H1 (cell line): Measurements from ENCODE around the gene IL17REL. TPM values are rescaled to one million over a fixed set of nuclear protein-coding genes. Genes with fewer than 3 reads are reported as not detected.

Experiments
- CTCF ChIA-PET: fragments of 300-600 bp; sonication (Branson Sonifier 250); formaldehyde crosslinking; loops from one replicate; lab custom pipeline; 2021; ENCODE audit not compliant: partially characterized antibody; lab: Charles Lee
- POLR2A ChIA-PET: fragments of 300-600 bp; sonication (Branson Sonifier 250); formaldehyde crosslinking; loops from one replicate; lab custom pipeline; 2021; ENCODE audit warnings: inconsistent platforms; ENCODE audit not compliant: partially characterized antibody; lab: Charles Lee
- DNase-seq, 2 experiments: peaks; one replicate each; pipeline versions ENCODE4 v3.0.0 to v3.0.0-alpha.2; 2010 to 2022; ENCODE audit warnings: low spot score in 2 of 2, low read depth in 1 of 2, mixed read lengths in 1 of 2
- FAIRE-seq: peaks from 2 replicates; lab custom pipeline; 2011; peaks lifted over from hg19 to GRCh38; lab: Jason Lieb, UNC
- H2AFZ ChIP-seq: 2 replicates; pipeline ENCODE4 v1.8.1; 2012; ENCODE audit warnings: low read length, inconsistent platforms
- H2AK5ac ChIP-seq: 2 replicates; pipeline ENCODE4 v1.6.1; 2013; ENCODE audit warnings: low read depth, low read length
- H2BK120ac ChIP-seq: replicated peaks from 2 replicates; pipeline ENCODE3; 2013; ENCODE audit warnings: low read depth, low read length, inconsistent platforms
- H2BK12ac ChIP-seq: 2 replicates; pipeline ENCODE4 v1.6.1; 2013; ENCODE audit warnings: low read depth, low read length
- H2BK15ac ChIP-seq: 2 replicates; pipeline ENCODE4 v1.6.1; 2013; ENCODE audit warnings: low read length
- H2BK20ac ChIP-seq: 2 replicates; pipeline ENCODE4 v1.6.1; 2013; ENCODE audit warnings: low read length
- H2BK5ac ChIP-seq: 2 replicates; pipeline ENCODE4 v1.6.1; 2013; ENCODE audit warnings: low read depth, low read length
- H3K14ac ChIP-seq: 2 replicates; pipeline ENCODE4 v1.6.1; 2013; ENCODE audit warnings: inconsistent platforms; ENCODE audit not compliant: insufficient read length
- H3K18ac ChIP-seq: 2 replicates; pipeline ENCODE4 v1.6.1; 2013; ENCODE audit warnings: low read length; ENCODE audit errors: extremely low read depth
- H3K23ac ChIP-seq: 2 replicates; pipeline ENCODE4 v1.6.1; 2013; ENCODE audit warnings: inconsistent platforms; ENCODE audit not compliant: insufficient read length
- H3K23me2 ChIP-seq: 2 replicates; pipeline ENCODE4 v1.6.1; 2013; ENCODE audit warnings: low read depth, low read length
- H3K27ac ChIP-seq: 2 replicates; pipeline ENCODE4 v1.6.1; 2011; ENCODE audit warnings: low read depth, low read length, inconsistent platforms
- H3K27me3 ChIP-seq, 4 experiments: replicated peaks in 1 of 4; 1 replicate in 1 of 4; 2 replicates in 3 of 4; pipeline versions ENCODE4 v1.6.1 to v1.8.1; 2011 to 2013; ENCODE audit warnings: low read length in 3 of 4, mild to moderate bottlenecking in 3 of 4, inconsistent platforms in 2 of 4, mixed read lengths in 2 of 4, moderate library complexity in 1 of 4; ENCODE audit not compliant: control insufficient read depth in 3 of 4, insufficient read depth in 3 of 4; ENCODE audit errors: extremely low read depth in 1 of 4
- H3K36me3 ChIP-seq, 4 experiments: 2 replicates each; pipeline versions ENCODE4 v1.6.1 to v1.8.1; 2011 to 2013; ENCODE audit warnings: mild to moderate bottlenecking in 4 of 4, low read length in 3 of 4, moderate library complexity in 2 of 4, control low read depth in 1 of 4, inconsistent platforms in 1 of 4; ENCODE audit not compliant: insufficient read depth in 4 of 4, control insufficient read depth in 2 of 4
- H3K4ac ChIP-seq: replicated peaks from 2 replicates; pipeline ENCODE3; 2013; ENCODE audit warnings: low read length, low read depth, mixed read lengths, inconsistent platforms; ENCODE audit not compliant: insufficient read length
- H3K4me1 ChIP-seq, 4 experiments: replicated peaks in 1 of 4; 1 replicate in 1 of 4; 2 replicates in 3 of 4; pipeline versions ENCODE4 v1.6.1 to v1.8.1; 2011 to 2013; ENCODE audit warnings: low read length in 3 of 4, inconsistent platforms in 2 of 4, mixed read lengths in 1 of 4; ENCODE audit not compliant: insufficient read depth in 4 of 4, control insufficient read depth in 3 of 4
- H3K4me2 ChIP-seq, 2 experiments: 2 replicates each; pipeline versions ENCODE4 v1.6.1 to v1.8.1; 2011 to 2013; ENCODE audit warnings: low read depth in 2 of 2, low read length in 2 of 2, control low read depth in 1 of 2, inconsistent platforms in 1 of 2, mild to moderate bottlenecking in 1 of 2; ENCODE audit not compliant: insufficient read depth in 1 of 2
- H3K4me3 ChIP-seq, 4 experiments: fragments of 200-600, 300-600 bp in 1 of 4; sonication (generic), shearing (Covaris generic), sonication (Bioruptor Twin) in 1 of 4; 2 replicates each; pipeline versions ENCODE4 v1.5.1 to v1.8.1; 2011 to 2016; ENCODE audit warnings: low read length in 4 of 4, low read depth in 3 of 4, control low read depth in 2 of 4, inconsistent platforms in 2 of 4, mild to moderate bottlenecking in 2 of 4, mixed read lengths in 1 of 4, moderate library complexity in 1 of 4; ENCODE audit not compliant: insufficient read depth in 2 of 4; ENCODE audit errors: extremely low read depth in 1 of 4
- H3K56ac ChIP-seq: replicated peaks from 2 replicates; pipeline ENCODE3; 2013; ENCODE audit warnings: low read depth, mild to moderate bottlenecking, mixed read lengths, low read length, inconsistent platforms; ENCODE audit not compliant: insufficient read length
- H3K79me1 ChIP-seq: 2 replicates; pipeline ENCODE4 v1.6.1; 2013; ENCODE audit warnings: low read depth, low read length, control low read depth
- H3K79me2 ChIP-seq, 2 experiments: 2 replicates each; pipeline versions ENCODE4 v1.6.1 to v1.8.1; 2012 to 2013; ENCODE audit warnings: low read length in 2 of 2, mild to moderate bottlenecking in 2 of 2, inconsistent platforms in 1 of 2; ENCODE audit not compliant: insufficient read depth in 2 of 2, control insufficient read depth in 1 of 2
- H3K9ac ChIP-seq, 4 experiments: replicated peaks in 1 of 4; 1 replicate in 1 of 4; 2 replicates in 3 of 4; pipeline versions ENCODE4 v1.6.1 to v1.8.1; 2011 to 2013; ENCODE audit warnings: low read depth in 3 of 4, low read length in 3 of 4, control low read depth in 2 of 4, mild to moderate bottlenecking in 2 of 4, moderate library complexity in 2 of 4, inconsistent platforms in 1 of 4; ENCODE audit errors: extremely low read depth in 1 of 4
- H3K9me3 ChIP-seq, 2 experiments: 2 replicates each; pipeline versions ENCODE4 v1.6.1 to v1.8.1; 2012 to 2013; ENCODE audit warnings: mild to moderate bottlenecking in 2 of 2, moderate library complexity in 2 of 2, control low read depth in 1 of 2, inconsistent platforms in 1 of 2, low read depth in 1 of 2, low read length in 1 of 2, mixed read lengths in 1 of 2; ENCODE audit not compliant: insufficient read depth in 2 of 2
- H4K20me1 ChIP-seq, 2 experiments: replicated peaks in 1 of 2; 2 replicates each; pipeline versions ENCODE3 to v1.8.1; 2011 to 2013; ENCODE audit warnings: inconsistent platforms in 2 of 2, low read length in 2 of 2, mild to moderate bottlenecking in 1 of 2; ENCODE audit not compliant: insufficient read depth in 2 of 2, control insufficient read depth in 1 of 2
- H4K5ac ChIP-seq: 2 replicates; pipeline ENCODE4 v1.6.1; 2013; ENCODE audit warnings: low read length, low read depth, mixed read lengths, inconsistent platforms; ENCODE audit not compliant: insufficient read length
- H4K8ac ChIP-seq: 2 replicates; pipeline ENCODE4 v1.8.0; 2013; ENCODE audit warnings: mild to moderate bottlenecking, moderate library complexity, low read length, inconsistent platforms; ENCODE audit not compliant: insufficient read depth; ENCODE audit errors: extremely low read depth
- H4K91ac ChIP-seq: replicated peaks from 2 replicates; pipeline ENCODE3; 2013; ENCODE audit warnings: low read length, mixed read lengths, inconsistent platforms; ENCODE audit not compliant: insufficient read length
- CHD1 ChIP-seq: IDR thresholded peaks from 2 replicates; pipeline ENCODE4 v1.6.1; 2012; ENCODE audit warnings: low read depth, low read length, improper control_type of control experiment
- RBBP5 ChIP-seq: IDR thresholded peaks from 2 replicates; pipeline ENCODE4 v1.7.1; 2012; ENCODE audit warnings: low read depth, mild to moderate bottlenecking, inconsistent platforms, low read length, moderate library complexity, borderline replicate concordance
- SAP30 ChIP-seq: fragments of 300-600 bp; sonication (generic); IDR thresholded peaks from 2 replicates; pipeline ENCODE4 v1.7.1; 2012; ENCODE audit warnings: low read length, moderate library complexity, mild to moderate bottlenecking, inconsistent platforms; ENCODE audit not compliant: insufficient read depth, insufficient replicate concordance
- SIN3A ChIP-seq, 2 experiments: IDR thresholded peaks in 1 of 2; conservative IDR thresholded peaks in 1 of 2; 2 replicates each; pipeline ENCODE4 v1.6.1; 2011 to 2012; ENCODE audit warnings: low read length in 2 of 2, improper control_type of control experiment in 1 of 2, low read depth in 1 of 2, mild to moderate bottlenecking in 1 of 2
- TAF7 ChIP-seq: optimal IDR thresholded peaks from 2 replicates; pipeline ENCODE3; 2011; ENCODE audit warnings: low read depth, mild to moderate bottlenecking, inconsistent platforms, low read length, moderate library complexity, borderline replicate concordance
- WGBS, 2 experiments: shearing (Covaris generic) in 1 of 2; methylation state at CpG; one replicate each; pipeline versions ENCODE4 v1.1.6 to v1.1.7; 2013 to 2015; ENCODE audit warnings: low lambda C conversion rate in 2 of 2, mixed read lengths in 2 of 2, inconsistent platforms in 1 of 2, low coverage in 1 of 2, missing lambda C conversion rate in 1 of 2; ENCODE audit not compliant: insufficient replicate concordance in 2 of 2, insufficient coverage in 1 of 2, insufficient read length in 1 of 2; ENCODE audit errors: extremely low coverage in 1 of 2, missing lambda C conversion rate in 1 of 2; 5-methylcytosine and 5-hydroxymethylcytosine counted together
- polyA plus RNA-seq, 7 experiments: library from polyadenylated mRNA; depleted of rRNA in 3 of 7; stranded (reverse) in 5 of 7; unstranded in 2 of 7; fragments of >200 nt in 5 of 7; fragments of 200-250 nt in 2 of 7; gene quantifications; 1 replicate in 5 of 7; 2 replicates in 1 of 7; 4 replicates in 1 of 7; pipeline versions ENCODE4 v1.2.1 to v1.2.3, GENCODE V29; 2011 to 2013; ENCODE audit warnings: missing spikeins in 2 of 7, mixed read lengths in 2 of 7
- total RNA-seq: library from RNA; stranded (reverse); fragmentation: NEBNext Ultra II Directional; extraction: Animal tissue kit (Norgen Biotek cat#: 25700); gene quantifications from 2 replicates; pipeline ENCODE4 v1.2.1, GENCODE V29; 2021
- TF ChIP-seq, protein P1 (sequence below): IDR thresholded peaks from 2 replicates; pipeline ENCODE4 v1.6.1; 2011; ENCODE audit warnings: low read length, improper control_type of control experiment
- TF ChIP-seq, protein P2 (sequence below): IDR thresholded peaks from 2 replicates; pipeline ENCODE4 v1.6.1; 2012; ENCODE audit warnings: inconsistent platforms

Gene IL17REL
- total and polyA plus RNA-seq, 2 of the 8 experiments (the other 6 are each of a cell fraction or from before 2014, with no cell fraction given): 0.15 to 0.20 TPM

DNA sequence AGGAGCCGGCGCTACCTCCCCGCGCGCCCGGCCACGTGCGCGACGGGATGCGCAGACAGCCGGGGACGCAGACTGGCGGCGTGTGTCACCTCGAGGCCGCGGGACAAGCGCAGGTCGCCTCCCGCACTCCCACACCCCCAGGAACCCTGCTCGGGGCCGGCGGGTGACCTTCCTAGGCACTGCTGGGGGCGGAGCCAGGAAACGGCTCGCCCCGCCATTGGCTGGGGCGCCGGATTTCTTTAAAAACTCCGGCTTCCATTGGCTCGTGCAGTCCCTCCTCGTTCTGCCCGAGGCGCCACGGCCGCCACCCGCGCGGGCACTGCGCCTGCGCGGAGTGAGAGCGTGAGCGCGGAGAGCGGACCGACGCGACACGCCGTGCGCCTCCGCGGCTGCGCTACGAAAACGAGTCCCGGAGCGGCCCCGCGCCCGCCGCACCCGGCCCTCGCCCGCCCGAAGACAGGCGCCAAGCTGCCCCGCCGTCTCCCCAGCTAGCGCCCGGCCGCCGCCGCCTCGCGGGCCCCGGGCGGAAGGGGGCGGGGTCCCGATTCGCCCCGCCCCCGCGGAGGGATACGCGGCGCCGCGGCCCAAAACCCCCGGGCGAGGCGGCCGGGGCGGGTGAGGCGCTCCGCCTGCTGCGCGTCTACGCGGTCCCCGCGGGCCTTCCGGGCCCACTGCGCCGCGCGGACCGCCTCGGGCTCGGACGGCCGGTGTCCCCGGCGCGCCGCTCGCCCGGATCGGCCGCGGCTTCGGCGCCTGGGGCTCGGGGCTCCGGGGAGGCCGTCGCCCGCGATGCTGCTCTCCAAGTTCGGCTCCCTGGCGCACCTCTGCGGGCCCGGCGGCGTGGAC, 52.2 kb downstream of the IL17REL start, which contains the start of gene PIM3:
TSS of gene PIM3 (plus strand) at position 614 of the 846 bp plus-strand sequence. CDS start at position 790, 176 bp downstream.
- no peak within 1 kb of the TSS for H2BK120ac ChIP-seq
- peaks cover 16 to 20% of the 10 kb centered on the region in 2 experiments for H4K20me1 ChIP-seq
- peaks cover 8 to 18% (median 12%) of the 10 kb centered on the region in 4 experiments; a peak in 6 of 8 replicates for H3K36me3 ChIP-seq
- no peak within 1 kb of the TSS for H3K23ac ChIP-seq
- peak within 1 kb of the TSS; percentile 71 for H3K18ac ChIP-seq
- peaks cover 0 to 12% (median 6%) of the 10 kb centered on the region in 4 experiments; a peak in 6 of 7 replicates for H3K27me3 ChIP-seq
- H3K9ac ChIP-seq: peak within 1 kb of the TSS; percentile 48 to 83 (median 69); a peak in 6 of 7 replicates
- H3K4me2 ChIP-seq: peak within 1 kb of the TSS; percentile 51 to 96
- peak within 1 kb of the TSS; percentile 77 for H4K5ac ChIP-seq
- peak within 1 kb of the TSS; percentile 91 for H3K4ac ChIP-seq
- peak within 1 kb of the TSS; percentile 86; the same call in 1 of the 2 replicates for H3K27ac ChIP-seq
- H2BK5ac ChIP-seq: peak within 1 kb of the TSS; percentile 44; the same call in 1 of the 2 replicates
- DNase-seq (peak; percentile 66 to 87), FAIRE-seq (no peak)
- H2AFZ ChIP-seq: no peak within 1 kb of the TSS
- 2% methylated on average over 85 of the region's 137 CpGs; no CpG with 5 or more reads in 1 of the 2 experiments for WGBS, 2 experiments
- H2BK15ac ChIP-seq: no peak within 1 kb of the TSS; the same call in 1 of the 2 replicates
- no peak within 1 kb of the TSS for H2BK20ac ChIP-seq
- 0 out of 2 replicates have a peak, but pooled peaks cover 2% of the 10 kb centered on the region for H3K79me1 ChIP-seq
- peaks cover 13% of the 10 kb centered on the region; the same call in 1 of the 2 replicates for H3K23me2 ChIP-seq
- ChIA-PET POLR2A (interaction anchor here (0.9 to 2.6 kb wide), 7 partner anchors 9 to 40 kb away, joined by 3 to 9 read pairs (median 4); no protein-coding TSS in a partner anchor), CTCF (interaction anchor here (1.2 kb wide), 1 partner anchor 14 kb away, joined by 5 read pairs; no protein-coding TSS in a partner anchor)
- peaks cover 0 to 22% (median 12%) of the 10 kb centered on the region in 4 experiments; a peak in 5 of 7 replicates for H3K4me1 ChIP-seq
- H4K8ac ChIP-seq: peak within 1 kb of the TSS; percentile 91
- no peak within 1 kb of the TSS for H3K14ac ChIP-seq
- H3K9me3 ChIP-seq: no peaks in the 10 kb centered on the region
- H4K91ac ChIP-seq: peak within 1 kb of the TSS; percentile 95
- peak within 1 kb of the TSS; percentile 69 for H3K56ac ChIP-seq
- H3K4me3 ChIP-seq: peak within 1 kb of the TSS; percentile 49 to 79 (median 74)
- peak within 1 kb of the TSS; percentile 75; the same call in 1 of the 2 replicates for H2BK12ac ChIP-seq
- peaks cover 0 to 19% of the 10 kb centered on the region in 2 experiments; a peak in 1 of 4 replicates for H3K79me2 ChIP-seq
- no peak within 1 kb of the TSS for H2AK5ac ChIP-seq
- TF ChIP-seq CHD1: no peak
- TF ChIP-seq RBBP5: 0 out of 2 replicates have a peak, but pooled peaks have one; percentile 22
- TF ChIP-seq TAF7: peak; percentile 26
- 0 out of 4 replicates have a peak, but pooled peaks of 1 of the 2 experiments have one; percentile 22 for TF ChIP-seq SIN3A (conservative IDR thresholded peaks at IDR 0.05 in 1 of 2, IDR thresholded peaks at IDR 0.05 in 1 of 2; ENCODE audit: low read depth in 1 of 2, low read length in 2 of 2)
- TF ChIP-seq SAP30: no peak
- TF ChIP-seq, protein P1, sequence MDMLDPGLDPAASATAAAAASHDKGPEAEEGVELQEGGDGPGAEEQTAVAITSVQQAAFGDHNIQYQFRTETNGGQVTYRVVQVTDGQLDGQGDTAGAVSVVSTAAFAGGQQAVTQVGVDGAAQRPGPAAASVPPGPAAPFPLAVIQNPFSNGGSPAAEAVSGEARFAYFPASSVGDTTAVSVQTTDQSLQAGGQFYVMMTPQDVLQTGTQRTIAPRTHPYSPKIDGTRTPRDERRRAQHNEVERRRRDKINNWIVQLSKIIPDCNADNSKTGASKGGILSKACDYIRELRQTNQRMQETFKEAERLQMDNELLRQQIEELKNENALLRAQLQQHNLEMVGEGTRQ: no peak
- TF ChIP-seq, protein P2, sequence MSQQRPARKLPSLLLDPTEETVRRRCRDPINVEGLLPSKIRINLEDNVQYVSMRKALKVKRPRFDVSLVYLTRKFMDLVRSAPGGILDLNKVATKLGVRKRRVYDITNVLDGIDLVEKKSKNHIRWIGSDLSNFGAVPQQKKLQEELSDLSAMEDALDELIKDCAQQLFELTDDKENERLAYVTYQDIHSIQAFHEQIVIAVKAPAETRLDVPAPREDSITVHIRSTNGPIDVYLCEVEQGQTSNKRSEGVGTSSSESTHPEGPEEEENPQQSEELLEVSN: peak; percentile 73
